PFSK-1 (cell line): ENCODE measurements around the gene ARHGEF16.

Experiments used
- FOXP2 ChIP-seq: optimal IDR thresholded peaks from 2 replicates; pipeline ENCODE3; 2011; ENCODE audit warnings: borderline replicate concordance, control low read depth, inconsistent platforms; ENCODE audit not compliant: insufficient read depth; ENCODE audit errors: extremely low read length, extremely low read depth
- POLR2AphosphoS5 ChIP-seq: IDR thresholded peaks from 2 replicates; pipeline ENCODE4 v1.6.1; 2012; ENCODE audit warnings: low read depth, mild to moderate bottlenecking, control low read depth, low read length, moderate library complexity
- SIN3A ChIP-seq: IDR thresholded peaks from 2 replicates; pipeline ENCODE4 v1.6.1; 2012; ENCODE audit warnings: mild to moderate bottlenecking, low read length, moderate library complexity, borderline replicate concordance; ENCODE audit not compliant: insufficient read depth
- TAF1 ChIP-seq: IDR thresholded peaks from 2 replicates; pipeline ENCODE4 v1.6.1; 2012; ENCODE audit warnings: low read length, control low read depth, borderline replicate concordance; ENCODE audit not compliant: insufficient read depth
- TF ChIP-seq, protein P1 (sequence below), 2 experiments: IDR thresholded peaks; 2 replicates each; pipeline versions ENCODE4 v1.6.1 to v1.8.0; 2011 to 2012; ENCODE audit warnings: low read depth in 2 of 2, low read length in 2 of 2, control low read depth in 1 of 2, inconsistent platforms in 1 of 2, mild to moderate bottlenecking in 1 of 2, moderate library complexity in 1 of 2; ENCODE audit not compliant: insufficient read depth in 1 of 2

Gene ARHGEF16

DNA sequence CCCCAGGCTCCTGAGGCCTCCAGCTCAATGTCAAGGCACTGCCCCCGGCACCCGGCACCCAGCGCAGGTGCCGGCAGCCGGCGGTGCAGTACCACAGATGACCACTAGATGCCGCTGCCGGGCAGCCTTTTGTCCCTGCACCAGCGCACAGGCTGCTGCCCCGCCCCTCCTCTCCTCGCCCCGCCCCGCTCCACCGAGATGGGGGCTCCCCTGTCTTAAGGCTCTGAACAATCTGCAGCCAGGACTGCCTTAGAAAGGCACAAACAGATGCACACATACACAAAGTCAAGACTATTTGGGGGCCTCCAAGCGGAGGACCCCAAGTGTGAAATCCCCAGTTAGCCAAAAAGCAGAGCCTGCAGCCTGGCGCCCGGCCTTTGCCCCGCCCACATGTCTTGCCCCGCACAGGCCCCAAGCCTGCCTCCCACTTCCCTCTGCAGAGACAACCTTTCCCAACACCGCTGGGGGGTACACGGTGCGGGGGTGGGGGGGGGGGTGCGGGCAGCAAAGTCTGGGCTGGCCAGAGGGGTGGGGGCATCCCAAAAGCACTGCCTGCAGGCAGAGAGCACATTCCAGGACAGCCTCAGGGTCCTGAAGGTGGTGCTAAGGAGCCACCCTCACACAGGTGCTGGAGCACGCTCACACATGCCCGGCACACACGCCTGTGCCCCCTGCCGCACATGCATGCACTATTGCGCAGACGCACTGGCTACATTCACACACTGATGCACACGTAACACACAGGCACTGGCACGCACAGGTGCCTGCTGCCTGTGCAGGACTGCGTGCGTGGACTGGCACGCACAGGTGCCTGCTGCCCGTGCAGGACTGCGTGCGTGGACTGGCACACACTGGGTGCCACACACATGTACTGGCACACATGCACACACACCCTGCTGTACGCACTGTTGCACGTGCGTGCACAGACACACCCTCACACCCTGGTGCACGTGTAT lies 37.1 kb downstream of the ARHGEF16 start:
- TF ChIP-seq FOXP2 (no peak), SIN3A (no peak), POLR2AphosphoS5 (no peak), TAF1 (no peak)
- TF ChIP-seq, protein P1, sequence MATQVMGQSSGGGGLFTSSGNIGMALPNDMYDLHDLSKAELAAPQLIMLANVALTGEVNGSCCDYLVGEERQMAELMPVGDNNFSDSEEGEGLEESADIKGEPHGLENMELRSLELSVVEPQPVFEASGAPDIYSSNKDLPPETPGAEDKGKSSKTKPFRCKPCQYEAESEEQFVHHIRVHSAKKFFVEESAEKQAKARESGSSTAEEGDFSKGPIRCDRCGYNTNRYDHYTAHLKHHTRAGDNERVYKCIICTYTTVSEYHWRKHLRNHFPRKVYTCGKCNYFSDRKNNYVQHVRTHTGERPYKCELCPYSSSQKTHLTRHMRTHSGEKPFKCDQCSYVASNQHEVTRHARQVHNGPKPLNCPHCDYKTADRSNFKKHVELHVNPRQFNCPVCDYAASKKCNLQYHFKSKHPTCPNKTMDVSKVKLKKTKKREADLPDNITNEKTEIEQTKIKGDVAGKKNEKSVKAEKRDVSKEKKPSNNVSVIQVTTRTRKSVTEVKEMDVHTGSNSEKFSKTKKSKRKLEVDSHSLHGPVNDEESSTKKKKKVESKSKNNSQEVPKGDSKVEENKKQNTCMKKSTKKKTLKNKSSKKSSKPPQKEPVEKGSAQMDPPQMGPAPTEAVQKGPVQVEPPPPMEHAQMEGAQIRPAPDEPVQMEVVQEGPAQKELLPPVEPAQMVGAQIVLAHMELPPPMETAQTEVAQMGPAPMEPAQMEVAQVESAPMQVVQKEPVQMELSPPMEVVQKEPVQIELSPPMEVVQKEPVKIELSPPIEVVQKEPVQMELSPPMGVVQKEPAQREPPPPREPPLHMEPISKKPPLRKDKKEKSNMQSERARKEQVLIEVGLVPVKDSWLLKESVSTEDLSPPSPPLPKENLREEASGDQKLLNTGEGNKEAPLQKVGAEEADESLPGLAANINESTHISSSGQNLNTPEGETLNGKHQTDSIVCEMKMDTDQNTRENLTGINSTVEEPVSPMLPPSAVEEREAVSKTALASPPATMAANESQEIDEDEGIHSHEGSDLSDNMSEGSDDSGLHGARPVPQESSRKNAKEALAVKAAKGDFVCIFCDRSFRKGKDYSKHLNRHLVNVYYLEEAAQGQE (IDR thresholded peaks at IDR 0.05; ENCODE audit: insufficient read depth in 1 of 2, low read depth in 2 of 2, low read length in 2 of 2): no peak

DNA sequence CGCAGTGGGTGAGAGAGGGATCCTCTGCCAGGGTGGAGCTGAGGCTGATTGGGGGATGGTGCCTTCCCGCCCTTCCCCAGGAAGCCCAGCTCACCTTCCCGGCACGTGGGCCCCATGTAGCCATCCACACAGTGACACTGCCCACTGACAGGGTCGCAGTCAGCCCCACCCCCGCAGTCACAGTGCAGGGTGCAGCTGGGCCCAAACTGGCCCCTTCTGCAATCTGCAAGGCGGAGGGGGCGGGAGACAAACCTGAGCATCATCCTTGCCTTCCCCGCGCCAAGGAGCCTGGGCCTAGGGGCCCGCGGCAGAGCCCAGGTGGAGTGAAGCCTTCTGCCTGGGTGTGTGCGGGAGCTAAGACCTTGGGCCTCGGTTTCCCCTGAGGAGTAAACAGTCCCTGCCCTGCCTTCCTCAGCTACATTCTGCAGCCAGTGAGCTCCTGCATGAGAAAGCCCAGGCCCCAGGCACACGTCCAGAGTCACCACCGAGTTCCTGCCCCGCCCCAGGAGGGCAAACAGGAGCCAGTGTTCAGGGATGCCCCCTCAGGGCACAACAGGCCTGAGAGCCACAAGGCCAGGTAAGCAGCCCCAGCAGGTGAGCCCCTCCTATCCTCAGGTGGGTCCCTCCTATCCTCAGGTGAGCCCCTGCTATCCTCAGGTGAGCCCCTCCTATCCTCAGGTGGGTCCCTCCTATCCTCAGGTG lies 38.2 kb downstream of the ARHGEF16 start:
- TF ChIP-seq POLR2AphosphoS5 (no peak), TAF1 (no peak), FOXP2 (no peak), SIN3A (no peak)
- TF ChIP-seq, protein P1 (IDR thresholded peaks at IDR 0.05; ENCODE audit: insufficient read depth in 1 of 2, low read depth in 2 of 2, low read length in 2 of 2): no peak

DNA sequence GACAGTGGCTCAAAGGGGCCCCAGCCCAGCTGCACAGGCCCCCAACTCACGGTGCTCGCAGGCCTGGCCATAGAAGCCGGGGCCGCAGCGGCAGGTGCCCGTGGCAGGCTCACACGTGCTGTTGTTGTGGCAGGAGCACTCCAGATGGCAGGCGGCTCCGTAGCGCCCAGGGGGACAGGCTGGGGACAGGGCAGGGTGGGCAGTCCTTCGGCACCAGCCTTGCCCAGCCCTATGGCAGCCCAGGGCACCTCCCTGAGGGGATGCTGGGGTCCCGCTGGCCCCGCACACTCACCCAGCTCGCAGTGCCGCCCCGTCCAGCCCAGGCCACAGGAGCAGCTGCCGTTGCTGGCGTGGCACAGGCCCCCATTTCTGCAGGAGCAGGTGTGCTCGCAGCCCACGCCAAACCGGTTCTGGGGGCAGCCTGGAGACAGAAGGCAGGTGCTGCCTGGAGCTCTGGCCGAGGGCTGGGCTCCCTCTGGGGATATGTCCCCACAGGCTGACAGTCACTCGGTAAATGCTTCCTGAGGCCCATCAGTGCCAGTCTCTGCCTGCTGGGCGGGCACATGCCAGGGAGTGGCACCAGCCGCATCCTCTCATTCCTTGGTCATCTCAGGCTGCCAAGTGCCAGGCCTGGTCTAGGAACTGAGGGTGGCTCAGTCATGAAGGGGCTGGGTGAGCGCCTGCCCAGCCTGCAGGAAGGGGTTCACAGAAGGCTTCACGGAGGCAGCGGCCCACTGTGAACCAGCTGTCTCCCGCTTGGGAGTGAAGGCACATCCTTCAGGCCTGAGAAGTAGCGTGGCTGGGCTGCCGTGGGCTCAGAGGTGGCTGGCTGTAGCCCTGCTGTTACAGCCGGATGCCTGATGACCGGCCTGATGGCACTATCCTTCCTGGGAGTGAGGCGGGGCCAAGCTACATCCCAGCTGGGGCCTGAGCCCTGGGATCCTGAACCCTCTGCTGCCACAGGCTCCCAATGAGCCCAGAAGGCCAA lies 40.1 kb downstream of the ARHGEF16 start:
- TF ChIP-seq SIN3A (no peak), POLR2AphosphoS5 (no peak), FOXP2 (no peak)
- TF ChIP-seq, protein P1 (IDR thresholded peaks at IDR 0.05; ENCODE audit: insufficient read depth in 1 of 2, low read depth in 2 of 2, low read length in 2 of 2): no peak

DNA sequence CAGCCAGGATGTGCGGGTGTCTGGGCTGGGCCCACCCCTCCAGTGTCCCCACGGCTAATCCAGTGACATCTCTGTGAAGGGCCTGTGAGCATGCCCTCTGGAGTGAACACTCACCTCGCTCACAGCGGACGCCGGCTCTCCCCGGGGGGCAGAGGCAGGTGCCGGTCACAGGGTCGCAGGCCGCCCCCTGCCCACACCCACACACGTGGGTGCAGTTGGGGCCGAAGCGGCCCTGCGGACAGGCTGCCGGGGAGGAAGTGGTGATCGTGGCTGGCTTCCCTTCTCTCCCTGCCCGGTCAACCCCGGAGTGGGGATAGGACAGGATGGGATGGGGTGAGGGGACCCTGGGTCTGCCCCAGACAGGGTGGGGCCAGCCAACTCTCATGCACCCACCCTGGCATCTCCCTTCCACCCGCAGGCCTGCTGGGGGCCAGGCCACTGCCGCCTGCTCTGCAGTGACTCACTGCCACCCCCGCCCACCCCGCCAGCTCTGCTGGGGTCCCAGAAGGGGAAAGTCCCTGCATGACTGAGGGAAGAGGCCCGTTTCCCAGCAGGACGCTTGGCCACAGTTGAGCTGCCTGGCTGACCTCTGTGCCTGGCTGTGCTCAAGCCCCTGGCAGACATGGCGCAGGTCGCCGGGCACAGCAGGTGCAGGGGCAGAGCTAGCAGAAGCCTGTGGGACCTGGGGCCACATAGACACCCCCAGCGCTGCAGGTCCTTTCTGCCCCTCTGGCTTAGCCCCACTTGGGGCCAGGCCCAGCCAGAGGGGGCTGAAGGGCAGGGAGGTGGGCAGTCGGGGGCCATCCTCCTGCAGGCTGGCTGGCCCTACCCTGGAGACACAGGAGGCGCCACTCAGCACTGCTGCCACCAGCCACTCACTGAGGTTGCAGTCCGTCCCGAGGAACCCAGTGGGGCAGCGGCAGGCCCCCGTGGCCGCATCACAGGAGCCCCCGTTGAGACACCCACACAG lies 41.6 kb downstream of the ARHGEF16 start:
- TF ChIP-seq, protein P1 (IDR thresholded peaks at IDR 0.05; ENCODE audit: insufficient read depth in 1 of 2, low read depth in 2 of 2, low read length in 2 of 2): no peak
- no peak for TF ChIP-seq SIN3A
- TF ChIP-seq FOXP2: no peak
- no peak for TF ChIP-seq POLR2AphosphoS5
- TF ChIP-seq TAF1: no peak
